Vagina (tissue), 2 donors: ENCODE results near the gene OR5H15.

Experiments used
- CTCF ChIP-seq, 3 experiments: fragments of 450-650 bp in 2 of 3; fragments of 200-600 bp in 1 of 3; sonication (generic) in 1 of 3; IDR thresholded peaks; one replicate each; pipeline ENCODE4 v1.5.1; 2017 to 2019; ENCODE audit warnings: antibody characterized with exemption in 3 of 3, mild to moderate bottlenecking in 2 of 3, moderate library complexity in 2 of 3
- POLR2AphosphoS5 ChIP-seq, 2 donors: sonication (generic); formaldehyde crosslinking; IDR thresholded peaks; one replicate each; pipeline ENCODE4 v1.9.0; 2017; ENCODE audit warnings: antibody characterized with exemption in 2 of 2, mild to moderate bottlenecking in 2 of 2, low read depth in 1 of 2; ENCODE audit not compliant: insufficient read depth in 1 of 2

- TF ChIP-seq CTCF (IDR thresholded peaks at IDR 0.05), result no peak
- TF ChIP-seq POLR2AphosphoS5 (IDR thresholded peaks at IDR 0.05; ENCODE audit: insufficient read depth in 1 of 2, low read depth in 1 of 2), result no peak
These were observed at the start of gene OR5H15 for GRCh38 chr3:98166396-98166795.
